ENCODE results near the gene ALDH2.

- TF ChIP-seq EZH2 (IDR thresholded peaks at IDR 0.05) (no peak), POLR2AphosphoS5 (IDR thresholded peaks at IDR 0.05; ENCODE audit: borderline replicate concordance, low read depth, low read length) (no peak), FOXP2 (optimal IDR thresholded peaks at IDR 0.05; ENCODE audit: control extremely low read depth, extremely low read length, insufficient read depth) (no peak)
These were observed 46.4 kb downstream of the ALDH2 start for GRCh38 chr12:111812881-111813741.
